Measurements from ENCODE around the gene TRIM2. TPM values are rescaled to one million over a fixed set of nuclear protein-coding genes. Genes with fewer than 3 reads are reported as not detected.

TRIM2 gene
- total RNA-seq, 4 donors from 2014 or later = 25.7 to 55.9 (median 42.5) TPM

GRCh38 chr4:153371701-153372234 is 167.5 kb downstream of the TRIM2 start:
- TF ChIP-seq EP300 (IDR thresholded peaks at IDR 0.05) (no peak), POLR2A (IDR thresholded peaks at IDR 0.05) (no peak)
- TF ChIP-seq, protein P1, sequence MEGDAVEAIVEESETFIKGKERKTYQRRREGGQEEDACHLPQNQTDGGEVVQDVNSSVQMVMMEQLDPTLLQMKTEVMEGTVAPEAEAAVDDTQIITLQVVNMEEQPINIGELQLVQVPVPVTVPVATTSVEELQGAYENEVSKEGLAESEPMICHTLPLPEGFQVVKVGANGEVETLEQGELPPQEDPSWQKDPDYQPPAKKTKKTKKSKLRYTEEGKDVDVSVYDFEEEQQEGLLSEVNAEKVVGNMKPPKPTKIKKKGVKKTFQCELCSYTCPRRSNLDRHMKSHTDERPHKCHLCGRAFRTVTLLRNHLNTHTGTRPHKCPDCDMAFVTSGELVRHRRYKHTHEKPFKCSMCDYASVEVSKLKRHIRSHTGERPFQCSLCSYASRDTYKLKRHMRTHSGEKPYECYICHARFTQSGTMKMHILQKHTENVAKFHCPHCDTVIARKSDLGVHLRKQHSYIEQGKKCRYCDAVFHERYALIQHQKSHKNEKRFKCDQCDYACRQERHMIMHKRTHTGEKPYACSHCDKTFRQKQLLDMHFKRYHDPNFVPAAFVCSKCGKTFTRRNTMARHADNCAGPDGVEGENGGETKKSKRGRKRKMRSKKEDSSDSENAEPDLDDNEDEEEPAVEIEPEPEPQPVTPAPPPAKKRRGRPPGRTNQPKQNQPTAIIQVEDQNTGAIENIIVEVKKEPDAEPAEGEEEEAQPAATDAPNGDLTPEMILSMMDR (IDR thresholded peaks at IDR 0.05) = no peak
- Histone ChIP-seq H3K27me3 (no peaks in the 10 kb centered on the region), H3K4me1 (no peaks in the 10 kb centered on the region), H3K4me3 (no peak overlapping the region), H3K9me3 (peaks cover 0 to 4% (median 0%) of the 10 kb centered on the region in 4 donors), H3K36me3 (no peaks in the 10 kb centered on the region), H3K27ac (no peak overlapping the region)
- DNase-seq (ENCODE audit: low spot score in 2 of 2) = no peak
- 82 to 83% methylated on average over 6 of the region's 6 CpGs for WGBS, 2 donors

DNA sequence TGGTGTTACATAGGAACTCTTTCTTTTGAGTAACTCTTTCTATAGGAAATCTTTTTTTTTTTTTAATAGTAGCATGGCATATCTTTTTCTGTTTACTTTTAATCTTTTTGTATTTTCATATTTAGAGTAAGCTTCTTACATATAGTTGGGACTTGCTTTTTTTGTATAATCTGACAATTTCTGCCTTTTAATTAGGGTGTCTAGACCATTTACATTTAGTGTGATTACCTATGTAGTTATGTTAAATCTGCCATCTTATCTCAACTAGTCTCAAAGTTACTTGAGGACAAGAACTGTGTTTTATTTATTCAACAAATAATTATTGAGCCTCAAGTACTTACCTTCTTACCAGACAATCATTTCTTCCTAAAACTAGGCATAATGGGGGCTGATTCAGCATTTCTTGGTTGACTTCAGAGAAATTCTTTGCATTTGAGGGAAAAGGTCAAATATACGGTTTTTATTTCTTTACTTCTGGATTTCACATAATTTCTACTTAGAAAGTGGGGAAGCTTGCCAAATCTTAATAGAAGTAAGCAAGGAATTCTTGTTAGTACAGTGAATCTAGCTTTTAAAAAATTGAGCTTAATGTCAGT is 168.8 kb downstream of the TRIM2 start:
- no peaks in the 10 kb centered on the region for H3K36me3 ChIP-seq
- no peak overlapping the region for H3K4me3 ChIP-seq
- no peak overlapping the region for H3K27ac ChIP-seq
- H3K4me1 ChIP-seq = no peaks in the 10 kb centered on the region
- peaks cover 0 to 4% (median 0%) of the 10 kb centered on the region in 4 donors for H3K9me3 ChIP-seq
- no peak for DNase-seq (ENCODE audit: low spot score in 2 of 2)
- WGBS, 2 donors = 60 to 66% methylated on average over 1 of the region's 1 CpG
- TF ChIP-seq EP300 (IDR thresholded peaks at IDR 0.05) = no peak
- no peak for TF ChIP-seq POLR2A (IDR thresholded peaks at IDR 0.05)
- TF ChIP-seq, protein P1 (IDR thresholded peaks at IDR 0.05) = no peak
- no peaks in the 10 kb centered on the region for H3K27me3 ChIP-seq

DNA sequence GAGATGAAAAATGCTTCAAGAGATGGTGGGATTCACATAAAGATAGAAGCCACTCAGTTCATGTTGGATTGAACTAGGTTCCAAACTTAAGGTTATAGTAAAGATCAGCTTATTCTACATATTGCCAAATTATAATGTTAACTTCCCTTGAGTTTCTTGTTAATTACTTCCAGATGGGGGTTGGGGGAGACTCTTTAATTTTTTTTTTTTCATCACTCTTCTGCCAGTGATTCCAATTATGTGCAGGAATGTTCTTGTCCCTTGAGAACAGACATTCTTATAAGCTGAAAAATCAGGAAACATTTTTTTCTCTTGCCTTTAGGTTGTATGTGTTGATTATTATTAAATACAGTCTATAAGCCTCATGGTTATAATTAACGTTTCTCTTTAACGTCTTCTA is 170.2 kb downstream of the TRIM2 start:
- DNase-seq (ENCODE audit: low spot score in 2 of 2) = no peak
- H3K27ac ChIP-seq = no peak overlapping the region
- H3K4me3 ChIP-seq = no peak overlapping the region
- H3K4me1 ChIP-seq = no peaks in the 10 kb centered on the region
- TF ChIP-seq POLR2A (IDR thresholded peaks at IDR 0.05) = no peak
- TF ChIP-seq EP300 (IDR thresholded peaks at IDR 0.05) = no peak
- TF ChIP-seq, protein P1 (IDR thresholded peaks at IDR 0.05) = no peak
- no peaks in the 10 kb centered on the region for H3K36me3 ChIP-seq
- peaks cover 0 to 4% (median 0%) of the 10 kb centered on the region in 4 donors for H3K9me3 ChIP-seq
- H3K27me3 ChIP-seq = no peaks in the 10 kb centered on the region
- 62 to 66% methylated on average over 2 of the region's 2 CpGs for WGBS, 2 donors

- Histone ChIP-seq H3K27ac (no peak overlapping the region), H3K4me1 (no peaks in the 10 kb centered on the region), H3K4me3 (no peak overlapping the region), H3K9me3 (peaks cover 0 to 4% (median 0%) of the 10 kb centered on the region in 4 donors), H3K36me3 (no peaks in the 10 kb centered on the region), H3K27me3 (no peaks in the 10 kb centered on the region)
- TF ChIP-seq EP300 (IDR thresholded peaks at IDR 0.05) (no peak), POLR2A (IDR thresholded peaks at IDR 0.05) (no peak)
- TF ChIP-seq, protein P1 (IDR thresholded peaks at IDR 0.05) = no peak
- 89 to 90% methylated on average over 1 of the region's 1 CpG for WGBS, 2 donors
- no peak for DNase-seq (ENCODE audit: low spot score in 2 of 2)
Observed at GRCh38 chr4:153375303-153375702, 171.1 kb downstream of the TRIM2 start.

DNA sequence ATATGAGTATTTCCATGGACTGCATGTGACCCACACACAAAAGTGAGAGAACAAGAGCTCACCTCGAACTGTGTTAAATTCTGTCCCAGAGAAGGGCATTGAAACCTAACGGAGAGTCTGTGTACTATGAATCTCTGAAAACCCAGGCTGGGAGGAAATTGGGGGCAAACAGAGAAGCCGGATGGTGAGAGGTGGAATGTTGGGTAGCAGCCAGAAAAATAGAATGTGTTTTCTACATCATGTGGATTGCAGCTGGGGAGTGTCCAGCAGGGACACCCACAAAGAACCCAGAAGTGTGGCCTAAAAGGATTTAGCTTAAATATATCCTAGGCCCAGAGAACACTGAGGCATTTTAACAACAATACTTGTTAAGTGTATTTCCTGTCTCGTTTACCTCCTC is 178.9 kb downstream of the TRIM2 start:
- H3K36me3 ChIP-seq = no peaks in the 10 kb centered on the region
- TF ChIP-seq EP300 (IDR thresholded peaks at IDR 0.05) = no peak
- no peak for TF ChIP-seq POLR2A (IDR thresholded peaks at IDR 0.05)
- TF ChIP-seq, protein P1 (IDR thresholded peaks at IDR 0.05) = no peak
- WGBS, 2 donors = 48 to 51% methylated on average over 4 of the region's 4 CpGs
- no peak overlapping the region for H3K4me3 ChIP-seq
- no peaks in the 10 kb centered on the region for H3K27me3 ChIP-seq
- H3K27ac ChIP-seq = no peak overlapping the region
- H3K9me3 ChIP-seq = no peaks in the 10 kb centered on the region
- no peaks in the 10 kb centered on the region for H3K4me1 ChIP-seq
- DNase-seq (ENCODE audit: low spot score in 2 of 2) = no peak

Measured in tibial nerve (tissue), 4 donors.